HEK293T (cell line): ENCODE data around the gene PAGE2B.

Experiments used
- BHLHE40 ChIP-seq: fragments of 450-650 bp; IDR thresholded peaks from 2 replicates; pipeline ENCODE4 v1.6.1; 2016; ENCODE audit warnings: mild to moderate bottlenecking, moderate library complexity, borderline replicate concordance
- FOXM1 ChIP-seq: fragments of 450-650 bp; IDR thresholded peaks from 2 replicates; pipeline ENCODE4 v1.6.1; 2017; ENCODE audit warnings: mild to moderate bottlenecking, borderline replicate concordance
- PKNOX1 ChIP-seq: fragments of 450-650 bp; IDR thresholded peaks from 2 replicates; pipeline ENCODE4 v1.6.1; 2016

- TF ChIP-seq FOXM1 (no peak), PKNOX1 (no peak), BHLHE40 (no peak)
Observed at GRCh38 chrX:55028611-55029010, 46.2 kb upstream of the PAGE2B start.
